Activated CD4-positive, alpha-beta memory T cell treated with anti-CD3 and anti-CD28 coated beads, Interleukin-2, amount 10 ng/mL, durations not matched to agents 7 days and 5 days (primary cell): Measurements from ENCODE around the gene CHRD. TPM values are rescaled to one million over a fixed set of nuclear protein-coding genes. Genes with fewer than 3 reads are reported as not detected.

Experiments
- CTCF ChIA-PET: fragments of 350-600 bp; sonication (Branson Sonifier 250); formaldehyde crosslinking; loops from one replicate; lab custom pipeline; 2021; ENCODE audit warnings: antibody characterized with exemption, inconsistent platforms; lab: Charles Lee
- POLR2A ChIA-PET: fragments of 350-600 bp; sonication (Branson Sonifier 250); formaldehyde crosslinking; loops from one replicate; lab custom pipeline; 2021; ENCODE audit warnings: antibody characterized with exemption; lab: Charles Lee
- DNase-seq: peaks from one replicate; pipeline ENCODE4 v3.0.0-alpha.2; 2020
- H3K27ac Mint-ChIP-seq: one replicate; pipeline ENCODE4 v1.8.0; 2021; ENCODE audit warnings: mild to moderate bottlenecking, mixed read lengths
- H3K27me3 Mint-ChIP-seq: one replicate; pipeline ENCODE4 v1.8.0; 2021; ENCODE audit warnings: mixed read lengths
- H3K36me3 Mint-ChIP-seq: one replicate; pipeline ENCODE4 v1.8.0; 2021; ENCODE audit warnings: low read depth, mixed read lengths
- H3K4me1 Mint-ChIP-seq: one replicate; pipeline ENCODE4 v1.8.0; 2021; ENCODE audit warnings: mixed read lengths
- H3K4me3 Mint-ChIP-seq: one replicate; pipeline ENCODE4 v1.8.0; 2021; ENCODE audit warnings: mild to moderate bottlenecking, mixed read lengths
- H3K9me3 Mint-ChIP-seq: one replicate; pipeline ENCODE4 v1.8.0; 2021; ENCODE audit warnings: mixed read lengths
- total RNA-seq, 2 experiments: library from RNA; stranded (reverse); gene quantifications; one replicate each; pipeline ENCODE4 v1.2.3, GENCODE V29; 2021

Gene CHRD
- total RNA-seq, 2 experiments from 2014 or later: not detected

- Mint-ChIP-seq H3K4me1 (no peaks in the 10 kb centered on the region), H3K36me3 (no peaks in the 10 kb centered on the region), H3K27ac (no peak overlapping the region), H3K4me3 (no peak overlapping the region), H3K9me3 (no peaks in the 10 kb centered on the region), H3K27me3 (peaks cover 27% of the 10 kb centered on the region)
- ChIA-PET CTCF (interaction anchor here (1.4 kb wide), 1 partner anchor 171 kb away, joined by 3 read pairs; the partner anchor contains the start of gene EPHB3), POLR2A (no interaction called here)
- no peak for DNase-seq
Measured at GRCh38 chr3:184389935-184390528, 10.2 kb downstream of the CHRD start.

- Mint-ChIP-seq H3K4me3 (no peak overlapping the region), H3K27ac (no peak overlapping the region), H3K9me3 (no peaks in the 10 kb centered on the region), H3K27me3 (peaks cover 27% of the 10 kb centered on the region), H3K36me3 (no peaks in the 10 kb centered on the region), H3K4me1 (no peaks in the 10 kb centered on the region)
- POLR2A ChIA-PET: no interaction called here
- no peak for DNase-seq
- CTCF ChIA-PET: interaction anchor here (1.4 kb wide), 1 partner anchor 170 kb away, joined by 3 read pairs; the partner anchor contains the start of gene EPHB3
Measured at GRCh38 chr3:184391266-184391665, 11.4 kb downstream of the CHRD start.

GRCh38 chr3:184395320-184395660, 15.4 kb downstream of the CHRD start:
- Mint-ChIP-seq H3K36me3 (no peaks in the 10 kb centered on the region), H3K27ac (no peak overlapping the region), H3K9me3 (no peaks in the 10 kb centered on the region), H3K4me1 (no peaks in the 10 kb centered on the region), H3K4me3 (no peak overlapping the region), H3K27me3 (peaks cover 28% of the 10 kb centered on the region)
- DNase-seq: no peak
- ChIA-PET POLR2A (no interaction called here), CTCF (no interaction called here)

GRCh38 chr3:184399410-184399809, 19.6 kb downstream of the CHRD start:
- peaks cover 28% of the 10 kb centered on the region for H3K27me3 Mint-ChIP-seq
- no peak overlapping the region for H3K4me3 Mint-ChIP-seq

GRCh38 chr3:184405075-184406030, 25.5 kb downstream of the CHRD start:
- no peaks in the 10 kb centered on the region for H3K4me1 Mint-ChIP-seq
- ChIA-PET CTCF (interaction anchor here (0.9 kb wide), 1 partner anchor 10 kb away, joined by 3 read pairs; no protein-coding TSS in a partner anchor), POLR2A (no interaction called here)
- no peak for DNase-seq
- no peaks in the 10 kb centered on the region for H3K36me3 Mint-ChIP-seq
- no peak overlapping the region for H3K27ac Mint-ChIP-seq
- H3K9me3 Mint-ChIP-seq: no peaks in the 10 kb centered on the region
- peaks cover 22% of the 10 kb centered on the region for H3K27me3 Mint-ChIP-seq
- no peak overlapping the region for H3K4me3 Mint-ChIP-seq

More at GRCh38 chr3:184399410-184399809, 19.6 kb downstream of the CHRD start:
- Mint-ChIP-seq H3K27ac (no peak overlapping the region), H3K36me3 (no peaks in the 10 kb centered on the region), H3K4me1 (no peaks in the 10 kb centered on the region), H3K9me3 (no peaks in the 10 kb centered on the region)
- CTCF ChIA-PET: interaction anchor here (0.6 kb wide), 1 partner anchor 141 kb away, joined by 3 read pairs; no protein-coding TSS in a partner anchor
- no peak for DNase-seq
- POLR2A ChIA-PET: no interaction called here

DNA sequence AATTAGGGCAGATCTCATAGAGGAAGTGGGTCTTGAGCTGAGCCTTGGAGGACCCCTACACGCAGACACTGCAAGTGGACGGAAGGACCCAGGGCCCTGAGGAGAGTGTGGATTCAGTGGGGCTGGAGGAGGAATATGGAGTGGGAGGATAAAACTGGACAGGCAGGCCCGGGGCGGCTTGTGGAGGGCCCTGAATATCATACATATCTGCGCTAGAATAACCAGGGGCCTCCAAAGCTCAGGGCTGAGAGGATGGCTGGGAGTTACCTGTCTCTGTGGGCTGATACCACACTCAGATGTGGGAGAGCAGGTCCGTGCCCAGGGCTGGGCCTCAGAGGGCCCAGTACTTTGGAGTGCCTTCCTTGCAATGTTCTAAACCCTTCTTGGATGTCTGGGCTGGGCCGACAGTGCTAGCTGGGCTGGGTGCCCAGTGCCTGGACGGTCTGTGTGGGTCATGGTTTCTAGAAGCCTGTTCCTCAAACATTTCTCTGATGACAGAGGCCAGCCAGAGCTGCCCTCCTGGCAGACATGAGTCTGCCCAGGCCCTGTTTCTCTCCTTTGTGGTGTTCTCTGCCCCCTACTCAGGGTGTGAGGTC, 29.6 kb downstream of the CHRD start:
- Mint-ChIP-seq H3K4me1 (no peaks in the 10 kb centered on the region), H3K4me3 (no peak overlapping the region), H3K9me3 (no peaks in the 10 kb centered on the region), H3K27me3 (peaks cover 3% of the 10 kb centered on the region), H3K27ac (no peak overlapping the region), H3K36me3 (no peaks in the 10 kb centered on the region)
- DNase-seq: no peak
- ChIA-PET POLR2A (no interaction called here), CTCF (no interaction called here)

DNA sequence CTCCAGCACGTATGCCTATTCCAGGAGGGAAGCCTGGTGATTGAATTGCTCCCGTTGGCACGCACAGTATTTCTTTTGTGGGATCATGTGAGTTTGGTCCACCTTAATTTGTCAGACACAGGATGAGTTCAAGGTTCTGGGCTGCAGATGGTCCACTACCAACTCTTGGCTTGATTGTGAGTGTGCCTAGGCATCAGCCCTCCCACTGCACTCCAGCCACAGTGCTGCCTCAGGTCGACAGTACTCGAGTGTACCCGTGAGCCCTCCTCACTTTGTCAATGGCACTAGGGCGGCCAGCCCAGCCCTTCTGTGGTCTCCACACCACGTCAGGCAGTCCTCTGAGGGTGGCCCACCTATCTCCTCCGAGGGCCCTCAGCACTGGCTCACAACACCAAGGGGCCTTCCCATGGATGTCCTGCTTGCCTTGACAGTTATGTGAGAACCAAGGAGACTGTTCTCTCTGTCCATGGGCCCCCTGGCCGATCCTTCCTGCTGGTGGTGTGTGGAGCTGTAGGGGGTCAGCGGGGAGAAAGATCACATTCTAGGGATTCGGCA, 30.2 kb downstream of the CHRD start:
- H3K9me3 Mint-ChIP-seq: no peaks in the 10 kb centered on the region

DNA sequence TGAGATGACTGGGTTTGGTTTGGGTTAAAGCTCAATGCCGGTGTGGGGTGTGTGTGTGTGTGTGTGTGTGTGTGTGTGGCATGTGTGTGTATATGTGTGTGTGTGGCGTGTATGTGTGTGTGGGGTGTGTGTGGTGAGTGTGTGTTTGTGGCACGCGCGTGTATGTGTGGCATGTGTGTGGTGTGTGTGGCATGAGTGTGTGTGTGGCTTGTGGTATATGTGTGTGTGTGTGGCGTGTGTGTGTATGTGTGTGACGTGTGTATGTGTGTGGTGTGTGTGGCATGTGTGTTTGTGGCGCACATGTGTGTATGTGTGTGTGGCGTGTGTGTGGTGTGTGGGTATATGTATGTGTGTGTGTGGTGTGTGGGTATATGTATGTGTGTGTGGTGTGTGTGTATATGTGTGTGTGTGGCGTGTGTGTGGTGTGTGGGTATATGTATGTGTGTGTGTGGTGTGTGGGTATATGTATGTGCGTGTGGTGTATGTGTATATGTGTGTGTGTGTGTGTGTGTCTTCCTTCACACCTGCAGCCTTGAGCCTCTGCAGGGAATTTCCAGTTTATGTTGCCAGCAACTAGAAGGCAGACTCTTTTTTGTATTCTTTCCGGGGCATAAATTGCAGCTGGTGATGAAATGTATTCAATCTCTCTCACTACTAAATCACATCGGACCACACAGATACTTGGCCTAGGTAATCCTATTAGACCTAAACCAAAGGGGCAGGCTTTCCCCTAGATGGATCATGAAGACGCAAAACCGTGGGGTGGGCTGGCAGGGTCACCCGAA, 34.8 kb downstream of the CHRD start:
- CTCF ChIA-PET: interaction anchor here (0.9 to 3.5 kb wide), 6 partner anchors 9 to 99 kb away, joined by 3 to 18 read pairs (median 6); no protein-coding TSS in a partner anchor
- H3K27me3 Mint-ChIP-seq: peaks cover 4% of the 10 kb centered on the region
- no peaks in the 10 kb centered on the region for H3K9me3 Mint-ChIP-seq
- H3K27ac Mint-ChIP-seq: no peak overlapping the region
- peaks cover 2% of the 10 kb centered on the region for H3K4me1 Mint-ChIP-seq
- no peak for DNase-seq
- H3K4me3 Mint-ChIP-seq: no peak overlapping the region
- POLR2A ChIA-PET: no interaction called here
- H3K36me3 Mint-ChIP-seq: no peaks in the 10 kb centered on the region

More for the DNA sequence above, 30.2 kb downstream of the CHRD start:
- Mint-ChIP-seq H3K4me1 (no peaks in the 10 kb centered on the region), H3K27ac (no peak overlapping the region), H3K36me3 (no peaks in the 10 kb centered on the region), H3K27me3 (peaks cover 2% of the 10 kb centered on the region), H3K4me3 (no peak overlapping the region)
- POLR2A ChIA-PET: no interaction called here
- CTCF ChIA-PET: no interaction called here
- DNase-seq: no peak

DNA sequence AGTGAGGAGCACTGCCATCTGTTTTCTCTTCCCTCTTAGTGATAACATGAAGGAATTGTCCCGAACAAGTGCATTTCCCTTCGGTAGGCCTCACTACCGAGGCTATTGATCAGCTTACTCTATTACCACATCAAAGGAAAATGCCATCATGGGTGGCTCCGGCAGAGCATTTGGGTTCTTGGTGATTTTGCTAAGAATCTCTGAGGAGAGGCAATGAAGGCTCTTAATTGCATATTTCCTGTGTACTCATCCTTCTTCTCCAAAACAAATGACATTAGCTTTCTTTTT, 35.3 kb downstream of the CHRD start:
- Mint-ChIP-seq H3K27me3 (peaks cover 4% of the 10 kb centered on the region), H3K27ac (no peak overlapping the region), H3K4me1 (peaks cover 2% of the 10 kb centered on the region), H3K9me3 (no peaks in the 10 kb centered on the region), H3K36me3 (no peaks in the 10 kb centered on the region), H3K4me3 (no peak overlapping the region)
- ChIA-PET CTCF (interaction anchor here (1.0 to 1.5 kb wide), 3 partner anchors 10 to 98 kb away, joined by 3 to 6 read pairs (median 5); no protein-coding TSS in a partner anchor), POLR2A (no interaction called here)
- no peak for DNase-seq

- Mint-ChIP-seq H3K4me3 (no peak overlapping the region), H3K27ac (no peak overlapping the region), H3K36me3 (no peaks in the 10 kb centered on the region), H3K9me3 (no peaks in the 10 kb centered on the region), H3K27me3 (peaks cover 5% of the 10 kb centered on the region), H3K4me1 (peaks cover 2% of the 10 kb centered on the region)
- peak; percentile 73 for DNase-seq
- POLR2A ChIA-PET: interaction anchor here (0.8 kb wide), 1 partner anchor 96 kb away, joined by 3 read pairs; no protein-coding TSS in a partner anchor
- CTCF ChIA-PET: interaction anchor here (0.6 to 4.9 kb wide), 10 partner anchors 14 to 360 kb away, joined by 3 to 61 read pairs (median 4); no protein-coding TSS in a partner anchor
Measured at GRCh38 chr3:184417619-184418327, 37.9 kb downstream of the CHRD start.

- Mint-ChIP-seq H3K27ac (no peak overlapping the region), H3K4me1 (peaks cover 2% of the 10 kb centered on the region), H3K4me3 (no peak overlapping the region), H3K27me3 (peaks cover 14% of the 10 kb centered on the region), H3K36me3 (no peaks in the 10 kb centered on the region), H3K9me3 (no peaks in the 10 kb centered on the region)
- DNase-seq: no peak
- ChIA-PET POLR2A (interaction anchor here (0.6 kb wide), 1 partner anchor 430 kb away, joined by 4 read pairs; no protein-coding TSS in a partner anchor), CTCF (interaction anchor here (1.1 to 4.9 kb wide), 3 partner anchors 24 to 121 kb away, joined by 3 to 61 read pairs (median 12); no protein-coding TSS in a partner anchor)
Measured at GRCh38 chr3:184419171-184419570, 39.3 kb downstream of the CHRD start.
